AG09309 (cell line): Measurements from ENCODE around the gene MLEC.
A peak's percentile ranks its signal among the peaks of the same experiment; 100 is the strongest.

ENCODE experiments used
- DNase-seq: peaks from one replicate; pipeline ENCODE4 v3.0.0-alpha.2; 2010; ENCODE audit warnings: low read depth
- H3K4me3 ChIP-seq: 2 replicates; pipeline ENCODE4 v1.5.1; 2011; ENCODE audit warnings: mild to moderate bottlenecking, low read depth, low read length, moderate library complexity; ENCODE audit not compliant: control insufficient read depth
- CTCF ChIP-seq: IDR thresholded peaks from 2 replicates; pipeline ENCODE4 v1.5.1; 2011; ENCODE audit warnings: mild to moderate bottlenecking, low read depth, low read length, inconsistent platforms; ENCODE audit not compliant: insufficient read depth, control insufficient read depth; ENCODE audit errors: missing control alignments

The MLEC gene

GRCh38 chr12:120670667-120671066, 16.3 kb upstream of the MLEC start:
- DNase-seq: no peak
- TF ChIP-seq CTCF: no peak

GRCh38 chr12:120674097-120674636, 12.8 kb upstream of the MLEC start:
- no peak for TF ChIP-seq CTCF
- H3K4me3 ChIP-seq: no peak overlapping the region
- DNase-seq: no peak

More at GRCh38 chr12:120670667-120671066, 16.3 kb upstream of the MLEC start:
- no peak overlapping the region for H3K4me3 ChIP-seq

GRCh38 chr12:120677765-120678473, 9.0 kb upstream of the MLEC start:
- no peak overlapping the region for H3K4me3 ChIP-seq
- DNase-seq: no peak
- TF ChIP-seq CTCF: no peak

- H3K4me3 ChIP-seq: no peak overlapping the region
- DNase-seq: no peak
- TF ChIP-seq CTCF: no peak
These were observed 8.4 kb upstream of the MLEC start for GRCh38 chr12:120678572-120678971.

- no peak for TF ChIP-seq CTCF
- DNase-seq: no peak
- H3K4me3 ChIP-seq: no peak overlapping the region
These were observed 6.7 kb upstream of the MLEC start for GRCh38 chr12:120680165-120680738.

GRCh38 chr12:120684523-120684932, 2.4 kb upstream of the MLEC start:
- DNase-seq: peak; percentile 18
- no peak for TF ChIP-seq CTCF
- no peak overlapping the region for H3K4me3 ChIP-seq
